ENCODE data around the gene MT4.

MT4 gene

GRCh38 chr16:56605475-56605874 lies 40.6 kb downstream of the MT4 start:
- DNase-seq (ENCODE audit: low spot score) = no peak

- DNase-seq (ENCODE audit: low spot score) = peak; percentile 52
These were observed 41.2 kb downstream of the MT4 start for GRCh38 chr16:56606071-56606475.

- peak; percentile 34 for DNase-seq (ENCODE audit: low spot score)
These were observed 41.7 kb downstream of the MT4 start for GRCh38 chr16:56606476-56607108.

GRCh38 chr16:56607109-56607618 lies 42.3 kb downstream of the MT4 start:
- no peak for DNase-seq (ENCODE audit: low spot score)

- no peak for DNase-seq (ENCODE audit: low spot score)
These were observed 42.8 kb downstream of the MT4 start for GRCh38 chr16:56607675-56608042.

- DNase-seq (ENCODE audit: low spot score) = peak; percentile 89
These were observed 43.4 kb downstream of the MT4 start, which contains the start of gene MT2A for GRCh38 chr16:56608043-56608875. Gene MT2A, plus strand, starts transcription at chr16:56608584. Its CDS starts 72 bp downstream, at chr16:56608656.

GRCh38 chr16:56608876-56609462 lies 44.1 kb downstream of the MT4 start:
- DNase-seq (ENCODE audit: low spot score) = peak; percentile 38

GRCh38 chr16:56609463-56609921 lies 44.6 kb downstream of the MT4 start:
- DNase-seq (ENCODE audit: low spot score) = peak; percentile 89

GRCh38 chr16:56610017-56610608 lies 45.2 kb downstream of the MT4 start:
- DNase-seq (ENCODE audit: low spot score) = peak; percentile 26

GRCh38 chr16:56610609-56611111 lies 45.8 kb downstream of the MT4 start:
- no peak for DNase-seq (ENCODE audit: low spot score)

- DNase-seq (ENCODE audit: low spot score) = no peak
These were observed 46.5 kb downstream of the MT4 start for GRCh38 chr16:56611281-56611833.

GRCh38 chr16:56613706-56614105 lies 48.8 kb downstream of the MT4 start:
- DNase-seq (ENCODE audit: low spot score) = no peak

GRCh38 chr16:56614549-56614991 lies 49.7 kb downstream of the MT4 start:
- DNase-seq (ENCODE audit: low spot score) = no peak

- DNase-seq (ENCODE audit: low spot score) = no peak
These were observed 50.5 kb downstream of the MT4 start for GRCh38 chr16:56615353-56615752.

- DNase-seq (ENCODE audit: low spot score) = no peak
These were observed 51.8 kb downstream of the MT4 start for GRCh38 chr16:56616608-56617211.

- DNase-seq (ENCODE audit: low spot score) = no peak
These were observed 52.6 kb downstream of the MT4 start for GRCh38 chr16:56617212-56618085.

- no peak for DNase-seq (ENCODE audit: low spot score)
These were observed 53.3 kb downstream of the MT4 start for GRCh38 chr16:56618138-56618537.

All from hematopoietic multipotent progenitor cell treated with erythropoietin and hydrocortisone succinate and interleukin-3 and kit ligand, for 17 days (in vitro differentiated cells).